Measurements from ENCODE around the gene TGM6.

Gene TGM6

GRCh38 chr20:2455771-2456497, 75.2 kb downstream of the TGM6 start:
- no peak for DNase-seq (ENCODE audit: low read depth in 2 of 2)

- no peak for DNase-seq (ENCODE audit: low read depth in 2 of 2)
Observed at GRCh38 chr20:2458919-2459499, 78.3 kb downstream of the TGM6 start.

- DNase-seq (ENCODE audit: low read depth in 2 of 2) = no peak
Observed at GRCh38 chr20:2459981-2460751, 79.5 kb downstream of the TGM6 start.

GRCh38 chr20:2460752-2461424, 80.2 kb downstream of the TGM6 start:
- no peak for DNase-seq (ENCODE audit: low read depth in 2 of 2)

- no peak for DNase-seq (ENCODE audit: low read depth in 2 of 2)
Observed at GRCh38 chr20:2462484-2462883, 81.8 kb downstream of the TGM6 start.

- no peak for DNase-seq (ENCODE audit: low read depth in 2 of 2)
Observed at GRCh38 chr20:2463616-2464365, 83.1 kb downstream of the TGM6 start.

GRCh38 chr20:2465100-2465499, 84.4 kb downstream of the TGM6 start:
- no peak for DNase-seq (ENCODE audit: low read depth in 2 of 2)

GRCh38 chr20:2467412-2467811, 86.7 kb downstream of the TGM6 start:
- DNase-seq (ENCODE audit: low read depth in 2 of 2) = no peak

GRCh38 chr20:2468581-2469407, 88.1 kb downstream of the TGM6 start:
- DNase-seq (ENCODE audit: low read depth in 2 of 2) = no peak

- peak; percentile 32 for DNase-seq (ENCODE audit: low read depth in 2 of 2)
Observed at GRCh38 chr20:2469991-2470422, 89.3 kb downstream of the TGM6 start.

- DNase-seq (ENCODE audit: low read depth in 2 of 2) = peak; percentile 88 to 93
Observed at GRCh38 chr20:2470423-2471193, 89.9 kb downstream of the TGM6 start, which contains the start of gene SNRPB. Gene SNRPB (minus strand): TSS chr20:2470789. CDS start chr20:2470690, 99 bp downstream.

- no peak for DNase-seq (ENCODE audit: low read depth in 2 of 2)
Observed at GRCh38 chr20:2473516-2473915, 92.8 kb downstream of the TGM6 start.

- DNase-seq (ENCODE audit: low read depth in 2 of 2) = no peak
Observed at GRCh38 chr20:2475850-2476741, 95.4 kb downstream of the TGM6 start.

GRCh38 chr20:2476742-2477615, 96.3 kb downstream of the TGM6 start:
- DNase-seq (ENCODE audit: low read depth in 2 of 2) = no peak

GRCh38 chr20:2480381-2480780, 99.7 kb downstream of the TGM6 start:
- DNase-seq (ENCODE audit: low read depth in 2 of 2) = no peak
